Adrenal gland (tissue), 5 donors: Measurements from ENCODE around the gene WNK4.

ENCODE experiments used
- CTCF ChIP-seq, 6 experiments: fragments of 450-650 bp in 4 of 6; fragments of 200-600 bp in 2 of 6; sonication (generic) in 1 of 6; IDR thresholded peaks; 1 replicate in 5 of 6; 2 replicates in 1 of 6; pipeline versions ENCODE4 v1.5.1 to v1.8.0; 2016 to 2021; ENCODE audit warnings: antibody characterized with exemption in 6 of 6, mild to moderate bottlenecking in 2 of 6, moderate library complexity in 1 of 6
- POLR2A ChIP-seq, 2 donors: fragments of 450-650 bp; IDR thresholded peaks; one replicate each; pipeline ENCODE4 v1.6.1; 2017; ENCODE audit warnings: antibody characterized with exemption in 2 of 2, mild to moderate bottlenecking in 2 of 2, moderate library complexity in 1 of 2
- donor health status: DM: no; HTN: no; CAD: no.

- TF ChIP-seq CTCF (IDR thresholded peaks at IDR 0.05) = no peak
- TF ChIP-seq POLR2A (IDR thresholded peaks at IDR 0.05) = no peak
These were observed 1.8 kb upstream of the WNK4 start for GRCh38 chr17:42778570-42778969.
